ENCODE data around the gene GABRR3.

DNA sequence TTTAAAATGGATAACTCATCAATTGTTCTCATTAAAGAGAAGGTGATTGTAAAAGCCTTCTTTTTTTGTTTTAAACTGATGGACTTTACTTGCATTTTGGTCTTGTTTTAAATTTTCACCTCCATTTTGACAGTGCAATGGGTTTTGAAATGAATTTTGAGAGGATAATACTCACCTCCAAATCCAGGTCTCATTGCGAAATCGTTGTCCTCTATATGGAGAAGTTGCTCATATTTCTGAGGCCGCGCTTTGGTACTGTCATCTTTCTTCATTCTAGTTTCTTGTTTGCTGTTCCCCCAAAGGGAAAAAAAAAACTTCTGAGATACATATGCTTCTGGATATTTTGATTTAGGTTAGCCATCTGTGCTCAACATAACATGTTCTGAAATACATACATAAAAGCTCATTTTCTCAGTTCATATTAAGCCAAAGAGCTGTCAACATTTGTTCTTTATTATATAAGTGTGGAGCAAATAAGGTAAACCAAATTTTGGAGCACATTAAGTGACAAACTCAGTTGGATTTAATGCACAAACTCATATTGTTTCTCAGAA, 9.6 kb downstream of the GABRR3 start:
- TF ChIP-seq, protein P1, sequence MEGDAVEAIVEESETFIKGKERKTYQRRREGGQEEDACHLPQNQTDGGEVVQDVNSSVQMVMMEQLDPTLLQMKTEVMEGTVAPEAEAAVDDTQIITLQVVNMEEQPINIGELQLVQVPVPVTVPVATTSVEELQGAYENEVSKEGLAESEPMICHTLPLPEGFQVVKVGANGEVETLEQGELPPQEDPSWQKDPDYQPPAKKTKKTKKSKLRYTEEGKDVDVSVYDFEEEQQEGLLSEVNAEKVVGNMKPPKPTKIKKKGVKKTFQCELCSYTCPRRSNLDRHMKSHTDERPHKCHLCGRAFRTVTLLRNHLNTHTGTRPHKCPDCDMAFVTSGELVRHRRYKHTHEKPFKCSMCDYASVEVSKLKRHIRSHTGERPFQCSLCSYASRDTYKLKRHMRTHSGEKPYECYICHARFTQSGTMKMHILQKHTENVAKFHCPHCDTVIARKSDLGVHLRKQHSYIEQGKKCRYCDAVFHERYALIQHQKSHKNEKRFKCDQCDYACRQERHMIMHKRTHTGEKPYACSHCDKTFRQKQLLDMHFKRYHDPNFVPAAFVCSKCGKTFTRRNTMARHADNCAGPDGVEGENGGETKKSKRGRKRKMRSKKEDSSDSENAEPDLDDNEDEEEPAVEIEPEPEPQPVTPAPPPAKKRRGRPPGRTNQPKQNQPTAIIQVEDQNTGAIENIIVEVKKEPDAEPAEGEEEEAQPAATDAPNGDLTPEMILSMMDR (conservative IDR thresholded peaks at IDR 0.05 in 1 of 2, IDR thresholded peaks at IDR 0.05 in 1 of 2; ENCODE audit: low read depth in 1 of 2, low read length in 2 of 2): no peak
- TF ChIP-seq EZH2 (IDR thresholded peaks at IDR 0.05; ENCODE audit: low read length, missing control alignments): no peak
